Bone marrow (tissue), 2 donors: ENCODE measurements around the gene KRT2.

Experiments used
- DNase-seq, 2 donors: peaks; one replicate each; lab custom pipeline; 2025; lab: John Stamatoyannopoulos, UW

Gene KRT2

GRCh38 chr12:52663420-52663819, 11.4 kb upstream of the KRT2 start:
- DNase-seq: no peak

GRCh38 chr12:52662918-52663229, 10.9 kb upstream of the KRT2 start:
- DNase-seq: no peak

- no peak for DNase-seq
Observed at GRCh38 chr12:52662093-52662917, 10.3 kb upstream of the KRT2 start.

GRCh38 chr12:52661668-52662067, 9.7 kb upstream of the KRT2 start:
- DNase-seq: no peak

- DNase-seq: no peak
Observed at GRCh38 chr12:52660934-52661499, 9.0 kb upstream of the KRT2 start.

- DNase-seq: no peak
Observed at GRCh38 chr12:52659951-52660350, 7.9 kb upstream of the KRT2 start.

- DNase-seq: no peak
Observed at GRCh38 chr12:52659395-52659794, 7.4 kb upstream of the KRT2 start.

GRCh38 chr12:52658196-52658595, 6.2 kb upstream of the KRT2 start:
- no peak for DNase-seq

GRCh38 chr12:52657250-52657902, 5.4 kb upstream of the KRT2 start:
- DNase-seq: no peak

GRCh38 chr12:52656616-52657015, 4.6 kb upstream of the KRT2 start:
- no peak for DNase-seq

- no peak for DNase-seq
Observed at GRCh38 chr12:52655720-52656124, 3.7 kb upstream of the KRT2 start.

GRCh38 chr12:52655251-52655650, 3.2 kb upstream of the KRT2 start:
- no peak for DNase-seq

GRCh38 chr12:52650520-52651081, 1.4 kb downstream of the KRT2 start:
- DNase-seq: no peak

- no peak for DNase-seq
Observed at GRCh38 chr12:52649066-52649465, 2.9 kb downstream of the KRT2 start.

- no peak for DNase-seq
Observed at GRCh38 chr12:52648012-52648550, 3.9 kb downstream of the KRT2 start.

- DNase-seq: no peak
Observed at GRCh38 chr12:52647601-52648000, 4.4 kb downstream of the KRT2 start.

- no peak for DNase-seq
Observed at GRCh38 chr12:52646613-52647012, 5.4 kb downstream of the KRT2 start.

GRCh38 chr12:52645982-52646381, 6.0 kb downstream of the KRT2 start:
- no peak for DNase-seq

GRCh38 chr12:52645120-52645761, 6.8 kb downstream of the KRT2 start:
- no peak for DNase-seq

GRCh38 chr12:52644078-52644415, 8.0 kb downstream of the KRT2 start:
- no peak for DNase-seq

- no peak for DNase-seq
Observed at GRCh38 chr12:52643233-52644077, 8.6 kb downstream of the KRT2 start.

- no peak for DNase-seq
Observed at GRCh38 chr12:52641468-52641867, 10.5 kb downstream of the KRT2 start.
